Left forelimb (tissue), 1 donor: Measurements from ENCODE around the gene TNRC6A.
"Not testable (repeated sequence)": the region's sequence is repeated elsewhere in the genome, so short reads cannot be mapped to it uniquely, and the experiment has no call there.

ENCODE experiments used
- DNase-seq: peaks from one replicate; pipeline ENCODE4 v3.0.0-alpha.2; 2018; ENCODE audit warnings: low spot score

TNRC6A gene

GRCh38 chr16:24729243-24729950 is at the start of gene TNRC6A:
Gene TNRC6A (plus strand): TSS chr16:24729651. CDS start chr16:24729842, 191 bp downstream.
- DNase-seq, result peak; percentile 96

- DNase-seq, result no peak
These were observed 47.7 kb upstream of the TNRC6A start for GRCh38 chr16:24681793-24682192.

GRCh38 chr16:24683250-24683649 is 46.2 kb upstream of the TNRC6A start:
- no peak for DNase-seq

- no peak for DNase-seq
These were observed 45.5 kb upstream of the TNRC6A start for GRCh38 chr16:24683847-24684493.

- peak; percentile 83 for DNase-seq
These were observed 43.7 kb upstream of the TNRC6A start for GRCh38 chr16:24685539-24686432.

- no peak for DNase-seq
These were observed 42.8 kb upstream of the TNRC6A start for GRCh38 chr16:24686678-24687077.

- DNase-seq, result no peak
These were observed 41.1 kb upstream of the TNRC6A start for GRCh38 chr16:24688359-24688758.

- no peak for DNase-seq
These were observed 40.3 kb upstream of the TNRC6A start for GRCh38 chr16:24689128-24689527.

GRCh38 chr16:24692854-24693253 is 36.6 kb upstream of the TNRC6A start:
- no peak for DNase-seq

- DNase-seq, result no peak
These were observed 34.5 kb upstream of the TNRC6A start for GRCh38 chr16:24694931-24695330.

- no peak for DNase-seq
These were observed 32.8 kb upstream of the TNRC6A start for GRCh38 chr16:24696699-24697098.

- DNase-seq, result no peak
These were observed 31.1 kb upstream of the TNRC6A start for GRCh38 chr16:24698308-24698707.

- DNase-seq, result no peak
These were observed 30.2 kb upstream of the TNRC6A start for GRCh38 chr16:24699151-24699723.

- no peak for DNase-seq
These were observed 28.7 kb upstream of the TNRC6A start for GRCh38 chr16:24700549-24701392.

GRCh38 chr16:24701521-24701951 is 27.9 kb upstream of the TNRC6A start:
- no peak for DNase-seq

GRCh38 chr16:24707760-24708159 is 21.7 kb upstream of the TNRC6A start:
- not testable (repeated sequence) for DNase-seq

GRCh38 chr16:24713379-24713778 is 16.1 kb upstream of the TNRC6A start:
- no peak for DNase-seq

- DNase-seq, result no peak
These were observed 12.0 kb upstream of the TNRC6A start for GRCh38 chr16:24717411-24717810.

GRCh38 chr16:24718967-24719521 is 10.4 kb upstream of the TNRC6A start:
- no peak for DNase-seq

GRCh38 chr16:24721830-24722238 is 7.6 kb upstream of the TNRC6A start:
- no peak for DNase-seq

- no peak for DNase-seq
These were observed 5.8 kb upstream of the TNRC6A start for GRCh38 chr16:24723663-24724062.
